Pancreas (tissue), 10 donors: ENCODE data around the gene SLC6A8. TPM values are rescaled to one million over a fixed set of nuclear protein-coding genes. Genes with fewer than 3 reads are reported as not detected.

Source experiments
- ATAC-seq, 4 donors: fragments of 200-7000 bp; cut with Tn5 transposase; one replicate each; pipeline versions ENCODE4 v1.8.0 to v1.9.1; 2020; ENCODE audit warnings: mild to moderate bottlenecking in 4 of 4, moderate library complexity in 4 of 4
- DNase-seq, 6 donors: peaks; one replicate each; pipeline ENCODE4 v3.0.0-alpha.2; 2020
- FAIRE-seq: peaks from 2 replicates; lab custom pipeline; 2012; peaks lifted over from hg19 to GRCh38; lab: Jason Lieb, UNC
- H3K27ac ChIP-seq, 4 donors: fragments of 200-600 bp; sonication (generic); 1 replicate in 3 of 4; 2 replicates in 1 of 4; pipeline versions ENCODE4 v1.5.0 to v1.8.0; 2020
- H3K27me3 ChIP-seq, 4 donors: fragments of 200-600 bp; one replicate each; pipeline ENCODE4 v1.8.0; 2021
- H3K36me3 ChIP-seq, 3 donors: fragments of 200-600 bp; sonication (generic) in 1 of 3; one replicate each; pipeline versions ENCODE4 v1.5.0 to v1.8.0; 2020 to 2021
- H3K4me1 ChIP-seq, 3 donors: fragments of 200-600 bp; one replicate each; pipeline ENCODE4 v1.8.0; 2021
- H3K4me3 ChIP-seq, 4 donors: fragments of 200-600 bp; sonication (generic) in 2 of 4; one replicate each; pipeline versions ENCODE4 v1.5.0 to v1.8.0; 2020 to 2021
- H3K9me3 ChIP-seq, 4 donors: fragments of 200-600 bp; one replicate each; pipeline ENCODE4 v1.8.0; 2021
- WGBS, 2 donors: extraction: QIAGEN DNeasy Blood & Tissue Kit; methylation state at CpG; one replicate each; pipeline ENCODE4 v1.1.7; 2013; 5-methylcytosine and 5-hydroxymethylcytosine counted together
- intact Hi-C, 3 donors: fragments of 100-400 bp; cut with DNase I; formaldehyde crosslinking; loops; one replicate each; pipeline versions ENCODE4 v1.11.1 to v1.14.2; 2022
- polyA plus RNA-seq, 2 donors: library from polyadenylated mRNA; stranded (reverse); fragments of 200-250 nt; gene quantifications; one replicate each; pipeline ENCODE4 v1.2.3, GENCODE V29; 2013
- total RNA-seq, 6 donors: library from RNA; stranded (reverse); fragmentation: NEBNext Ultra II Directional in 4 of 6; extraction: Animal tissue kit (Norgen Biotek cat#: 25700) in 4 of 6; gene quantifications; one replicate each; pipeline versions ENCODE4 v1.2.1 to v1.2.4, GENCODE V29; 2021 to 2023
- TF ChIP-seq, protein P1 (sequence below), 4 donors: fragments of 200-600 bp; sonication (generic) in 3 of 4; IDR thresholded peaks; one replicate each; pipeline versions ENCODE4 v1.5.0 to v1.8.0; 2021; ENCODE audit warnings: antibody characterized with exemption in 4 of 4
- donor health status: healthy with polysubstance abuse.
- donor health status: DM: no; HTN: no; CAD: no; lungs with moderate emphysema.
- donor health status: DM: no; HTN: no; CAD: no.
- donor health status: control.
- donor health status: control.
- donor health status: Bipolar disorder and iron deficiency.
- donor health status: DM: yes; HTN: yes; CAD: no.
- donor health status: DM: no; HTN: no; CAD: no.
- donor health status: DM: no; HTN: no; CAD: no.
- donor health status: DM: yes; HTN: yes; CAD: no.

Gene SLC6A8
- total and polyA plus RNA-seq, 8 donors, result 8.4 to 15.8 (median 12.1) TPM

DNA sequence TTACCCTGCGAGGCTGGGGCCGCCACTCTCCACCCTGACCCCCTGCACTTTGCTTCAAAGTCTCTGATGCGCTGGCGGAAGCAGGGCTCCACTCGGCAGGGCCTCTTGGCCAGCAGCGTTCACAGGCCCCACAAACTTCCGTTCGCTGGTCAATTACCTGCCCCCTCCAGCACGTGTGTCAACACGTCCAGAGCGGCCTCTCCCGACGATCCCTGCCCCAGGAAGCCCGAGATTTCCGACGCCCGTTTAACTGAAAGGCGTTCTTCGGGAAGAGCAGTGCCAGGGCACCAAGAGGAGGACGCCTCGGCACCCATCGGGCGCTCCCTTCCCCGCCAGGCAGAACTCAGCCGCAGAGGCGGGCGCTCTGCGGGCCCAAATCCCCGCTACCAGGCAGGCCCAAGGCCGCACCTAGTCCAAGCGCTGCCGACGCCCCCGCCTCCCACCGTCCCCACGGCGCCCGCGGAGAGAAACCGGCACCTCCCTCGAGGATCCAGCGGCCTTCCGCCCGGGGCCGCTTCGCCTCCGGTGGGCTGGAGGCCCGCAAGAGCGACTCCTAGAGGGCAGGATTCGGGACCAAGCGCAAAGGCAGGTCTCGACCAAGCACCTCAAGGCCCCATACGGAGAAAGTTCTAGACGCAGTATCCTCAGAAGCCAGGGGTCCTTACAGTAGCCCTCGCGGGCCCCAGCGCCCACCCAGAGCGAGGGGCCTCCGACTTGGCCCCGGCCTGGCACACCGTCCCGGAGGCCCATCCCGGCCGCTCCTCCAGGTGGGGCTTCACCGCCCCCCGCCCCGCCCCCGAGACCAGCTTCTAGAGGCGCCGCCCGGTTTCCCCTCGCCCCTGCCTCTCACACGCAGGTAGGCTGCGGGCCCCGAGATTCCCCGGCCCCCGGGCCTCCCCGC is 35.9 kb downstream of the SLC6A8 start:
- peak in 5 of 6 donors; percentile 37 to 77 (median 53) for DNase-seq
- peak in 2 of 4 donors; percentile 0 to 1 for ATAC-seq
- no peak for FAIRE-seq
- WGBS, 2 donors, result 0 to 21% methylated on average over 73 to 78 of the region's 78 CpGs
- Histone ChIP-seq H3K4me1 (peaks cover 0 to 24% (median 7%) of the 10 kb centered on the region in 3 donors), H3K4me3 (peak overlapping the region; percentile 45 to 56 (median 55)), H3K27ac (peak overlapping the region; percentile 46 to 82 (median 74)), H3K36me3 (no peaks in the 10 kb centered on the region), H3K9me3 (no peaks in the 10 kb centered on the region), H3K27me3 (no peaks in the 10 kb centered on the region)
- intact Hi-C loops, result no loop called here
- TF ChIP-seq, protein P1, sequence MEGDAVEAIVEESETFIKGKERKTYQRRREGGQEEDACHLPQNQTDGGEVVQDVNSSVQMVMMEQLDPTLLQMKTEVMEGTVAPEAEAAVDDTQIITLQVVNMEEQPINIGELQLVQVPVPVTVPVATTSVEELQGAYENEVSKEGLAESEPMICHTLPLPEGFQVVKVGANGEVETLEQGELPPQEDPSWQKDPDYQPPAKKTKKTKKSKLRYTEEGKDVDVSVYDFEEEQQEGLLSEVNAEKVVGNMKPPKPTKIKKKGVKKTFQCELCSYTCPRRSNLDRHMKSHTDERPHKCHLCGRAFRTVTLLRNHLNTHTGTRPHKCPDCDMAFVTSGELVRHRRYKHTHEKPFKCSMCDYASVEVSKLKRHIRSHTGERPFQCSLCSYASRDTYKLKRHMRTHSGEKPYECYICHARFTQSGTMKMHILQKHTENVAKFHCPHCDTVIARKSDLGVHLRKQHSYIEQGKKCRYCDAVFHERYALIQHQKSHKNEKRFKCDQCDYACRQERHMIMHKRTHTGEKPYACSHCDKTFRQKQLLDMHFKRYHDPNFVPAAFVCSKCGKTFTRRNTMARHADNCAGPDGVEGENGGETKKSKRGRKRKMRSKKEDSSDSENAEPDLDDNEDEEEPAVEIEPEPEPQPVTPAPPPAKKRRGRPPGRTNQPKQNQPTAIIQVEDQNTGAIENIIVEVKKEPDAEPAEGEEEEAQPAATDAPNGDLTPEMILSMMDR (IDR thresholded peaks at IDR 0.05), result no peak

DNA sequence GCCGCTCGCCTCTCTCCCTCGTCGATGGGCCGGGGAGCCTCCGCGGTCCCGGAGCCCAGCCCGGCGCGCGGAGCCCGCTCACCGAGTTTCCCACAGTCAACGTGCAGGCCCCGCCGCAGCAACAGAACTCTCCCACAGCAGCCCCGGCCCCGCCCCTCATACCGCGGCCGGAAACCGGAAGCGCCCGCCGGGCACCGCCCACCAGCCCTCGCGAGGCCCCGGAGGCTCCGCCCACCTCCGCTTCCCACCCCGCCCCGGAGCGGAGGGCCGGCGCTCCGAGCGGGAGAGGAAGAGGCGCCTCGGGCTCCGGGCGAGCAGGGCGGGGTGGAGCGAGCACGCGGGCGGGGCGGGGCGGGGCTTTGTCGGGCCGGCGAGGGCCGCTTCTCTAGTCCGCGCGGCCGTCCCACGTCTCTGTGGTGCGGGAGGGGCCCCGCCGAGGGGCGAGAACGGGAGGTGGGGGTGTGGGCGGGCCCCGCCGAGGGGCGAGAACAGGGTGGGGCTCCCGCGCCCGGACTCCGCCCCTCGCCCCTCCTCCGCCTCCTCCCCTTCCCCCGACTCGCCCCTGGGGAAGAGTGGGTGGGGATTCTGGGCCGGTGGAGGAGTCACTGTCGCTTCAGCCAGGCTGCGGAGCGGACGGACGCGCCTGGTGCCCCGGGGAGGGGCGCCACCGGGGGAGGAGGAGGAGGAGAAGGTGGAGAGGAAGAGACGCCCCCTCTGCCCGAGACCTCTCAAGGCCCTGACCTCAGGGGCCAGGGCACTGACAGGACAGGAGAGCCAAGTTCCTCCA is 36.7 kb downstream of the SLC6A8 start, which contains the start of the genes ABCD1 and BCAP31:
Gene ABCD1 (plus strand): TSS at position 605 of the 787 bp plus-strand sequence. CDS start 411 bp downstream, outside the sequence.
Gene BCAP31 (minus strand): TSS at position 136 of the 787 bp plus-strand sequence. CDS start 1,143 bp downstream, outside the sequence.
- intact Hi-C loops, result no loop called here
- TF ChIP-seq, protein P1 (IDR thresholded peaks at IDR 0.05), result no peak
- WGBS, 2 donors, result 0 to 25% methylated on average over 23 to 84 of the region's 88 CpGs
- ATAC-seq, result peak; percentile 70 to 80 (median 76)
- FAIRE-seq, result no peak
- Histone ChIP-seq H3K4me1 (peaks cover 0 to 21% (median 7%) of the 10 kb centered on the region in 3 donors), H3K4me3 (peak within 1 kb of the TSS; percentile 45 to 56 (median 55)), H3K27me3 (no peaks in the 10 kb centered on the region), H3K36me3 (no peaks in the 10 kb centered on the region), H3K9me3 (no peaks in the 10 kb centered on the region), H3K27ac (peak within 1 kb of the TSS; percentile 46 to 82 (median 74))
- DNase-seq, result peak; percentile 86 to 94 (median 91)

DNA sequence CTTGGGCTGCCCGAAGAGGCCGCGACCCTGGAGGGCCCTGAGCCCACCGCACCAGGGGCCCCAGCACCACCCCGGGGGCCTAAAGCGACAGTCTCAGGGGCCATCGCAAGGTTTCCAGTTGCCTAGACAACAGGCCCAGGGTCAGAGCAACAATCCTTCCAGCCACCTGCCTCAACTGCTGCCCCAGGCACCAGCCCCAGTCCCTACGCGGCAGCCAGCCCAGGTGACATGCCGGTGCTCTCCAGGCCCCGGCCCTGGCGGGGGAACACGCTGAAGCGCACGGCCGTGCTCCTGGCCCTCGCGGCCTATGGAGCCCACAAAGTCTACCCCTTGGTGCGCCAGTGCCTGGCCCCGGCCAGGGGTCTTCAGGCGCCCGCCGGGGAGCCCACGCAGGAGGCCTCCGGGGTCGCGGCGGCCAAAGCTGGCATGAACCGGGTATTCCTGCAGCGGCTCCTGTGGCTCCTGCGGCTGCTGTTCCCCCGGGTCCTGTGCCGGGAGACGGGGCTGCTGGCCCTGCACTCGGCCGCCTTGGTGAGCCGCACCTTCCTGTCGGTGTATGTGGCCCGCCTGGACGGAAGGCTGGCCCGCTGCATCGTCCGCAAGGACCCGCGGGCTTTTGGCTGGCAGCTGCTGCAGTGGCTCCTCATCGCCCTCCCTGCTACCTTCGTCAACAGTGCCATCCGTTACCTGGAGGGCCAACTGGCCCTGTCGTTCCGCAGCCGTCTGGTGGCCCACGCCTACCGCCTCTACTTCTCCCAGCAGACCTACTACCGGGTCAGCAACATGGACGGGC is 37.5 kb downstream of the SLC6A8 start:
- Histone ChIP-seq H3K9me3 (no peaks in the 10 kb centered on the region), H3K27me3 (no peaks in the 10 kb centered on the region), H3K27ac (peak overlapping the region; percentile 46 to 82 (median 74)), H3K36me3 (no peaks in the 10 kb centered on the region), H3K4me3 (peak overlapping the region; percentile 15 to 56 (median 36)), H3K4me1 (peaks cover 0 to 16% (median 7%) of the 10 kb centered on the region in 3 donors)
- peak in 5 of 6 donors; percentile 31 to 88 (median 58) for DNase-seq
- TF ChIP-seq, protein P1 (IDR thresholded peaks at IDR 0.05), result no peak
- intact Hi-C loops, result no loop called here
- ATAC-seq, result peak in 2 of 4 donors; percentile 2 to 5
- no peak for FAIRE-seq
- 31 to 61% methylated on average over 52 to 55 of the region's 55 CpGs for WGBS, 2 donors

DNA sequence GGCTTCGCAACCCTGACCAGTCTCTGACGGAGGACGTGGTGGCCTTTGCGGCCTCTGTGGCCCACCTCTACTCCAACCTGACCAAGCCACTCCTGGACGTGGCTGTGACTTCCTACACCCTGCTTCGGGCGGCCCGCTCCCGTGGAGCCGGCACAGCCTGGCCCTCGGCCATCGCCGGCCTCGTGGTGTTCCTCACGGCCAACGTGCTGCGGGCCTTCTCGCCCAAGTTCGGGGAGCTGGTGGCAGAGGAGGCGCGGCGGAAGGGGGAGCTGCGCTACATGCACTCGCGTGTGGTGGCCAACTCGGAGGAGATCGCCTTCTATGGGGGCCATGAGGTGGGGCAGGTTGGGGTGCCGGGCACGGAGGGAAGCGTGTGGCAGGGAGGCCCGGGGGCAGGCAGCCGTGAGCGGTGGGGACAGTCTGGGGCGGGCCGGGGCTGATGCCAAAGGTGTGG is 38.1 kb downstream of the SLC6A8 start:
- TF ChIP-seq, protein P1 (IDR thresholded peaks at IDR 0.05), result no peak
- Histone ChIP-seq H3K36me3 (no peaks in the 10 kb centered on the region), H3K9me3 (no peaks in the 10 kb centered on the region), H3K27me3 (no peaks in the 10 kb centered on the region), H3K4me1 (peaks cover 0 to 13% (median 7%) of the 10 kb centered on the region in 3 donors), H3K27ac (peak overlapping the region; percentile 46 to 82 (median 74)), H3K4me3 (peak overlapping the region in 3 of 4 donors; percentile 16 to 56 (median 55))
- 33 to 73% methylated on average over 35 of the region's 35 CpGs for WGBS, 2 donors
- ATAC-seq, result no peak
- peak in 4 of 6 donors; percentile 26 to 65 (median 50) for DNase-seq
- intact Hi-C loops, result no loop called here
- no peak for FAIRE-seq
